Trophoblast cell (in vitro differentiated cells and primary cell): Measurements from ENCODE around the gene HSPH1.

Experiments
- DNase-seq, 2 donors: peaks; one replicate each; pipeline ENCODE4 v3.0.0-alpha.2; 2016
- H2AFZ ChIP-seq: 2 replicates; pipeline ENCODE4 v1.6.1; 2013; ENCODE audit warnings: low read length, moderate library complexity, mild to moderate bottlenecking; ENCODE audit not compliant: insufficient read depth, poor library complexity
- H2AK5ac ChIP-seq: 2 replicates; pipeline ENCODE4 v1.6.1; 2013; ENCODE audit warnings: mild to moderate bottlenecking, low read length
- H2BK120ac ChIP-seq: 2 replicates; pipeline ENCODE4 v1.6.1; 2013; ENCODE audit warnings: low read length, mild to moderate bottlenecking, moderate library complexity; ENCODE audit not compliant: insufficient read depth, poor library complexity
- H2BK12ac ChIP-seq: 2 replicates; pipeline ENCODE4 v1.6.1; 2013; ENCODE audit warnings: mild to moderate bottlenecking, low read length, moderate library complexity
- H2BK5ac ChIP-seq: 2 replicates; pipeline ENCODE4 v1.6.1; 2013; ENCODE audit warnings: low read length, low read depth, moderate library complexity, mild to moderate bottlenecking; ENCODE audit not compliant: poor library complexity
- H3K14ac ChIP-seq: 2 replicates; pipeline ENCODE4 v1.6.1; 2013; ENCODE audit warnings: mild to moderate bottlenecking, low read length
- H3K18ac ChIP-seq: 2 replicates; pipeline ENCODE4 v1.6.1; 2013; ENCODE audit warnings: mild to moderate bottlenecking, low read length
- H3K23ac ChIP-seq: 2 replicates; pipeline ENCODE4 v1.6.1; 2013; ENCODE audit warnings: low read length
- H3K27ac ChIP-seq: 2 replicates; pipeline ENCODE4 v1.5.1; 2013; ENCODE audit warnings: low read depth, mild to moderate bottlenecking, inconsistent platforms, low read length, moderate library complexity
- H3K27me3 ChIP-seq: 2 replicates; pipeline ENCODE4 v1.6.1; 2013; ENCODE audit warnings: inconsistent platforms, mild to moderate bottlenecking, low read length, moderate library complexity; ENCODE audit not compliant: insufficient read depth
- H3K36me3 ChIP-seq, 2 experiments: 1 replicate in 1 of 2; 2 replicates in 1 of 2; pipeline ENCODE4 v1.6.1; 2013; ENCODE audit warnings: low read length in 2 of 2, mild to moderate bottlenecking in 2 of 2, moderate library complexity in 1 of 2; ENCODE audit not compliant: insufficient read depth in 2 of 2, control insufficient read depth in 1 of 2
- H3K4ac ChIP-seq: 2 replicates; pipeline ENCODE4 v1.6.1; 2013; ENCODE audit warnings: low read depth, mild to moderate bottlenecking, low read length, moderate library complexity
- H3K4me1 ChIP-seq, 2 experiments: 1 replicate in 1 of 2; 2 replicates in 1 of 2; pipeline ENCODE4 v1.6.1; 2013; ENCODE audit warnings: low read length in 2 of 2, mild to moderate bottlenecking in 2 of 2, moderate library complexity in 1 of 2; ENCODE audit not compliant: insufficient read depth in 2 of 2, control insufficient read depth in 1 of 2
- H3K4me2 ChIP-seq: 2 replicates; pipeline ENCODE4 v1.6.1; 2013; ENCODE audit warnings: inconsistent platforms, mild to moderate bottlenecking, low read length, moderate library complexity
- H3K4me3 ChIP-seq: 2 replicates; pipeline ENCODE4 v1.5.1; 2013; ENCODE audit warnings: mild to moderate bottlenecking, low read depth, low read length, inconsistent platforms
- H3K79me1 ChIP-seq: one replicate; pipeline ENCODE4 v1.6.1; 2013; ENCODE audit warnings: low read length
- H3K79me2 ChIP-seq: 2 replicates; pipeline ENCODE4 v1.6.1; 2013; ENCODE audit warnings: low read length, mild to moderate bottlenecking; ENCODE audit not compliant: control insufficient read depth, insufficient read depth, poor library complexity
- H3K9ac ChIP-seq: 2 replicates; pipeline ENCODE4 v1.6.1; 2013; ENCODE audit warnings: mild to moderate bottlenecking, low read length
- H3K9me3 ChIP-seq: 2 replicates; pipeline ENCODE4 v1.6.1; 2013; ENCODE audit warnings: low read depth, mild to moderate bottlenecking, control low read depth, inconsistent platforms, low read length; ENCODE audit not compliant: insufficient read depth
- H4K12ac ChIP-seq: 2 replicates; pipeline ENCODE4 v1.6.1; 2013; ENCODE audit warnings: low read depth, mild to moderate bottlenecking, low read length, moderate library complexity
- H4K8ac ChIP-seq: 2 replicates; pipeline ENCODE4 v1.6.1; 2013; ENCODE audit warnings: low read depth, mild to moderate bottlenecking, low read length, moderate library complexity
- H4K91ac ChIP-seq: one replicate; pipeline ENCODE4 v1.6.1; 2013; ENCODE audit warnings: low read depth, mild to moderate bottlenecking, low read length, moderate library complexity
- WGBS: extraction: QIAGEN DNeasy Blood & Tissue Kit; methylation state at CpG from one replicate; pipeline ENCODE4 v1.1.7; 2013; ENCODE audit warnings: missing lambda C conversion rate; ENCODE audit not compliant: insufficient read length, insufficient coverage; ENCODE audit errors: extremely low coverage; 5-methylcytosine and 5-hydroxymethylcytosine counted together

The HSPH1 gene

GRCh38 chr13:31207661-31208552, 46.2 kb upstream of the HSPH1 start:
- H3K18ac ChIP-seq = no peak overlapping the region
- no peaks in the 10 kb centered on the region for H3K9me3 ChIP-seq
- H4K8ac ChIP-seq = no peak overlapping the region
- no peak overlapping the region for H2BK120ac ChIP-seq
- H3K27ac ChIP-seq = no peak overlapping the region
- DNase-seq = no peak
- H4K91ac ChIP-seq = no peak overlapping the region
- H4K12ac ChIP-seq = no peak overlapping the region
- H3K14ac ChIP-seq = no peak overlapping the region
- no peak overlapping the region for H3K9ac ChIP-seq
- no peak overlapping the region for H3K4ac ChIP-seq
- H3K79me1 ChIP-seq = no peaks in the 10 kb centered on the region
- no peak overlapping the region for H2BK12ac ChIP-seq
- H3K27me3 ChIP-seq = no peaks in the 10 kb centered on the region
- H3K23ac ChIP-seq = no peak overlapping the region
- H2AK5ac ChIP-seq = no peak overlapping the region
- H3K36me3 ChIP-seq = no peaks in the 10 kb centered on the region
- no peak overlapping the region for H2AFZ ChIP-seq
- peaks cover 0 to 7% of the 10 kb centered on the region in 2 experiments for H3K4me1 ChIP-seq
- no peak overlapping the region for H3K4me2 ChIP-seq
- H2BK5ac ChIP-seq = no peak overlapping the region
- no peak overlapping the region for H3K4me3 ChIP-seq
- no CpG with 5 or more reads among the region's 15 CpGs for WGBS
- H3K79me2 ChIP-seq = no peaks in the 10 kb centered on the region

DNA sequence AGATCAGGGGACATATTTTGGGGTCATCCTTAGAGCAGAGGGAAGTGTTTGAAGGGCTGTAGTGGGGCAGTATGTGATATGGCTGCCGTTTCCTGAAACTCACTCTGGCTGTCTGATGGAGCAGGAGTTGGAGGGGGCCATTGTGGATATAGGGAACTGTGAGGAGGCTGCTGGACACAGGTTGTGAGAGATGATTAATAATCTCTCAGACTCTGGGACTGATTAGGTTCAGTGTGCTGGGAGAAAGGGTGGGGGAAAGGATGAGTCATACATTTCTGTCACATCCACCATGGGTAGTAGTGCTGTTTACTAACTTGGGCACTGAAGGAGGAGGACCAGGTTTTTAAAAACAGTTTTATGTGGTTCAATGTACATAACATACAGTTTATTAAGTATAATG, 42.9 kb upstream of the HSPH1 start:
- peaks cover 6% of the 10 kb centered on the region for H3K79me2 ChIP-seq
- H2BK12ac ChIP-seq = no peak overlapping the region
- H3K27me3 ChIP-seq = no peaks in the 10 kb centered on the region
- H3K4me3 ChIP-seq = no peak overlapping the region
- no peak overlapping the region for H3K27ac ChIP-seq
- no peak overlapping the region for H2AK5ac ChIP-seq
- no peak overlapping the region for H2AFZ ChIP-seq
- H3K36me3 ChIP-seq = no peaks in the 10 kb centered on the region
- no CpG with 5 or more reads among the region's 1 CpG for WGBS
- no peak overlapping the region for H3K18ac ChIP-seq
- H2BK5ac ChIP-seq = no peak overlapping the region
- H3K9me3 ChIP-seq = no peaks in the 10 kb centered on the region
- H4K91ac ChIP-seq = no peak overlapping the region
- no peak overlapping the region for H4K12ac ChIP-seq
- H3K4me2 ChIP-seq = no peak overlapping the region
- no peak overlapping the region for H2BK120ac ChIP-seq
- H3K23ac ChIP-seq = no peak overlapping the region
- H4K8ac ChIP-seq = no peak overlapping the region
- H3K9ac ChIP-seq = no peak overlapping the region
- DNase-seq = no peak
- H3K4ac ChIP-seq = no peak overlapping the region
- peaks cover 3 to 7% of the 10 kb centered on the region in 2 experiments for H3K4me1 ChIP-seq
- no peak overlapping the region for H3K14ac ChIP-seq
- H3K79me1 ChIP-seq = peaks cover 7% of the 10 kb centered on the region

DNA sequence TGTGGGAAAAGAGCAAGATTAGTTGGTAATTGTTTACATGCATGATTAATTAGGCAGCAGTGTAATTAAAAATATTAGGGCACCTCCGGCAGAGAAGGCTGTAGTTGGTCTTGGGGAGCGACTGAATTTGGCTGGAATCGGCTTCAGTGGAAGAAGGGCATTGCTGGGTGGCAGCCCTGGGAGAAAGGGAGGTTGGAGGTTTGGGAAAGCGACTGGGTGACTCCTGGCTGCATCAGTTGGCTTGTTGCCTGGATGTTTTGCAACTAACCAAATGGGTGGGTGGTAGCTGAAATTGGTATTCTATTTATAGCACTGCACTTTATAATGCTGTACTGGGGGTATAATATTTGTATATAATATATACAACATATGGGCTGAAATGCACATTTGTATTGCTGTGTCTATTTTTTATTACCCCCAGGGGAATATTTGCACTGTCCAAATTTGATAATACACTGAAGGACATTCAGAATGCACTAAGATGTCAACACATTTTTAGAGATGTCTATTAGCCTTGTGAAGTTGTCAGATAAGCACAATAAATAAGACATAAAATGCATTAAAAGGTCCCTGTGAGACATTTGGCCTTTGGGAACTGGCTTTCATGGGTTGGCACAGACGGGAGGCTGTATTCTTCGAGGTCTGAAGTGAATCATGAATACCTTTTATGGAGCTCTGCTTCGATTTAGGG, 39.8 kb upstream of the HSPH1 start:
- Histone ChIP-seq H3K4me2 (peak overlapping the region; percentile 56), H2BK5ac (no peak overlapping the region), H4K12ac (no peak overlapping the region), H3K4ac (peak overlapping the region; percentile 28), H3K36me3 (no peaks in the 10 kb centered on the region), H3K4me3 (no peak overlapping the region), H3K79me2 (peaks cover 6% of the 10 kb centered on the region), H3K18ac (no peak overlapping the region), H3K9me3 (no peaks in the 10 kb centered on the region), H2BK12ac (no peak overlapping the region), H3K4me1 (peaks cover 3 to 7% of the 10 kb centered on the region in 2 experiments), H3K23ac (no peak overlapping the region), H3K27me3 (no peaks in the 10 kb centered on the region), H2AFZ (no peak overlapping the region), H2AK5ac (no peak overlapping the region), H3K79me1 (peaks cover 7% of the 10 kb centered on the region), H3K9ac (no peak overlapping the region), H3K27ac (no peak overlapping the region), H3K14ac (no peak overlapping the region), H4K91ac (no peak overlapping the region), H2BK120ac (no peak overlapping the region), H4K8ac (no peak overlapping the region)
- DNase-seq = no peak
- WGBS = no CpG with 5 or more reads among the region's 7 CpGs

DNA sequence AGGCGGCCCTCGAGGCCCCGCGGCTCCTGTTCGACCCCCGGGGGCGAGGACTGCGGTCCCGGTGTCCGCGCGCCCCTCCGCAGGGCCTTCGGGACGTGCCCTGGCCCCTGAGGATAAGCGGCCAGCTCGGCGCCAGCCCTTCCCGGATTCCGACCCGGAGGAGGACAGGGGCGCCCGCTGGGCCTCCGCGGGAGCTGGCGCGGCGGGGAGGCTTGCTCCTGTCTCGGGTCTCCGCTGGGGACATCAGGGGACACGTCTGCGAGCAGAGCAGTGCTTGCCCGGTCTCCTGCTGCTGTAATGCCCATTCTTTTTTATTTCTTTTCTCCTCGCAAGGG, 38.9 kb upstream of the HSPH1 start:
- H3K27me3 ChIP-seq = no peaks in the 10 kb centered on the region
- peak overlapping the region; percentile 99 for H3K27ac ChIP-seq
- H3K36me3 ChIP-seq = no peaks in the 10 kb centered on the region
- peak overlapping the region; percentile 94 for H4K12ac ChIP-seq
- no peaks in the 10 kb centered on the region for H3K9me3 ChIP-seq
- peak overlapping the region; percentile 46 for H3K14ac ChIP-seq
- H3K9ac ChIP-seq = peak overlapping the region; percentile 96
- H2BK5ac ChIP-seq = peak overlapping the region; percentile 73
- no peak overlapping the region for H3K23ac ChIP-seq
- H2AK5ac ChIP-seq = no peak overlapping the region
- H3K18ac ChIP-seq = peak overlapping the region; percentile 96
- H4K8ac ChIP-seq = peak overlapping the region; percentile 94
- peak overlapping the region; percentile 56 for H3K4me2 ChIP-seq
- peak overlapping the region; percentile 60 for H3K4ac ChIP-seq
- H3K4me1 ChIP-seq = peaks cover 3 to 7% of the 10 kb centered on the region in 2 experiments
- H2BK120ac ChIP-seq = peak overlapping the region; percentile 83
- H3K79me1 ChIP-seq = peaks cover 7% of the 10 kb centered on the region
- no CpG with 5 or more reads among the region's 34 CpGs for WGBS
- peaks cover 6% of the 10 kb centered on the region for H3K79me2 ChIP-seq
- DNase-seq = peak; percentile 4 to 53
- H4K91ac ChIP-seq = peak overlapping the region; percentile 100
- H3K4me3 ChIP-seq = peak overlapping the region; percentile 99
- no peak overlapping the region for H2BK12ac ChIP-seq
- peak overlapping the region; percentile 69 for H2AFZ ChIP-seq
